Mesenchymal stem cell (in vitro differentiated cells and primary cell): ENCODE results near the gene GALNT12.

Experiments
- DNase-seq: peaks from one replicate; pipeline ENCODE4 v3.0.0-alpha.2; 2013
- H2AFZ ChIP-seq: one replicate; pipeline ENCODE4 v1.6.1; 2013; ENCODE audit warnings: low read depth, mild to moderate bottlenecking, control low read depth, inconsistent platforms, low read length, moderate library complexity
- H2AK5ac ChIP-seq: 2 replicates; pipeline ENCODE4 v1.6.1; 2013; ENCODE audit warnings: low read length, moderate library complexity, mild to moderate bottlenecking, inconsistent platforms; ENCODE audit not compliant: severe bottlenecking
- H2BK120ac ChIP-seq: one replicate; pipeline ENCODE4 v1.6.1; 2013; ENCODE audit warnings: low read depth, mild to moderate bottlenecking, inconsistent platforms, low read length, moderate library complexity
- H2BK12ac ChIP-seq, 2 experiments: one replicate each; pipeline ENCODE4 v1.6.1; 2013; ENCODE audit warnings: inconsistent platforms in 2 of 2, low read length in 2 of 2, mild to moderate bottlenecking in 2 of 2, moderate library complexity in 2 of 2, control low read depth in 1 of 2
- H2BK15ac ChIP-seq: one replicate; pipeline ENCODE4 v1.6.1; 2013; ENCODE audit warnings: mild to moderate bottlenecking, low read depth, inconsistent platforms; ENCODE audit not compliant: poor library complexity, severe bottlenecking
- H2BK5ac ChIP-seq: 2 replicates; pipeline ENCODE4 v1.6.1; 2013; ENCODE audit warnings: low read depth, mild to moderate bottlenecking, low read length, control low read depth, inconsistent platforms; ENCODE audit not compliant: poor library complexity, severe bottlenecking
- H3K14ac ChIP-seq, 2 experiments: one replicate each; pipeline ENCODE4 v1.6.1; 2013; ENCODE audit warnings: inconsistent platforms in 2 of 2, low read length in 2 of 2, control low read depth in 1 of 2, mild to moderate bottlenecking in 1 of 2, moderate library complexity in 1 of 2
- H3K18ac ChIP-seq, 2 experiments: one replicate each; pipeline ENCODE4 v1.6.1; 2013; ENCODE audit warnings: inconsistent platforms in 2 of 2, low read length in 2 of 2, control low read depth in 1 of 2, low read depth in 1 of 2, mild to moderate bottlenecking in 1 of 2
- H3K23ac ChIP-seq, 2 experiments: one replicate each; pipeline ENCODE4 v1.6.1; 2013; ENCODE audit warnings: inconsistent platforms in 2 of 2, low read length in 2 of 2, mild to moderate bottlenecking in 2 of 2, moderate library complexity in 2 of 2, control low read depth in 1 of 2
- H3K27ac ChIP-seq: 2 replicates; pipeline ENCODE4 v1.5.1; 2013; ENCODE audit warnings: mild to moderate bottlenecking, moderate library complexity, low read length, control low read depth, inconsistent platforms; ENCODE audit not compliant: poor library complexity, severe bottlenecking
- H3K27me3 ChIP-seq, 2 experiments: 2 replicates each; pipeline versions ENCODE4 v1.6.1 to v1.7.0; 2013; ENCODE audit warnings: low read length in 2 of 2, mild to moderate bottlenecking in 2 of 2, moderate library complexity in 2 of 2, control low read depth in 1 of 2, inconsistent platforms in 1 of 2; ENCODE audit not compliant: control insufficient read depth in 1 of 2, insufficient read depth in 1 of 2
- H3K36me3 ChIP-seq, 2 experiments: 2 replicates each; pipeline versions ENCODE4 v1.6.1 to v1.7.0; 2013; ENCODE audit warnings: low read length in 2 of 2, control low read depth in 1 of 2, inconsistent platforms in 1 of 2, low read depth in 1 of 2, mild to moderate bottlenecking in 1 of 2; ENCODE audit not compliant: insufficient read depth in 2 of 2, control insufficient read depth in 1 of 2
- H3K4ac ChIP-seq, 2 experiments: one replicate each; pipeline ENCODE4 v1.6.1; 2013; ENCODE audit warnings: inconsistent platforms in 2 of 2, low read length in 2 of 2, mild to moderate bottlenecking in 2 of 2, moderate library complexity in 2 of 2, control low read depth in 1 of 2, low read depth in 1 of 2
- H3K4me1 ChIP-seq: 2 replicates; pipeline ENCODE4 v1.6.1; 2013; ENCODE audit warnings: low read depth, low read length, control low read depth; ENCODE audit not compliant: control insufficient read depth, insufficient read depth
- H3K4me2 ChIP-seq: 2 replicates; pipeline ENCODE4 v1.6.1; 2013; ENCODE audit warnings: low read length, mild to moderate bottlenecking, inconsistent platforms; ENCODE audit not compliant: poor library complexity, severe bottlenecking
- H3K4me3 ChIP-seq, 2 experiments: 2 replicates each; pipeline versions ENCODE4 v1.5.1 to v1.7.0; 2013; ENCODE audit warnings: low read length in 2 of 2, mild to moderate bottlenecking in 2 of 2, control low read depth in 1 of 2, low read depth in 1 of 2; ENCODE audit not compliant: insufficient read depth in 1 of 2
- H3K79me1 ChIP-seq: replicated peaks from 2 replicates; pipeline ENCODE4 v1.6.1; 2013; ENCODE audit warnings: mild to moderate bottlenecking, control low read depth, low read length, inconsistent platforms; ENCODE audit not compliant: poor library complexity, severe bottlenecking
- H3K9ac ChIP-seq: 2 replicates; pipeline ENCODE4 v1.7.0; 2013; ENCODE audit warnings: mild to moderate bottlenecking, low read length, moderate library complexity
- H3K9me3 ChIP-seq: 2 replicates; pipeline ENCODE4 v1.7.0; 2013; ENCODE audit warnings: mild to moderate bottlenecking, low read length; ENCODE audit not compliant: control insufficient read depth
- H4K8ac ChIP-seq: one replicate; pipeline ENCODE4 v1.6.1; 2013; ENCODE audit warnings: inconsistent platforms, mild to moderate bottlenecking, low read length, moderate library complexity
- H4K91ac ChIP-seq: one replicate; pipeline ENCODE4 v1.6.1; 2013; ENCODE audit warnings: mild to moderate bottlenecking, low read length, inconsistent platforms
- WGBS: methylation state at CpG from one replicate; pipeline ENCODE4 v1.1.7; 2013; ENCODE audit warnings: mixed read lengths; 5-methylcytosine and 5-hydroxymethylcytosine counted together

The GALNT12 gene

DNA sequence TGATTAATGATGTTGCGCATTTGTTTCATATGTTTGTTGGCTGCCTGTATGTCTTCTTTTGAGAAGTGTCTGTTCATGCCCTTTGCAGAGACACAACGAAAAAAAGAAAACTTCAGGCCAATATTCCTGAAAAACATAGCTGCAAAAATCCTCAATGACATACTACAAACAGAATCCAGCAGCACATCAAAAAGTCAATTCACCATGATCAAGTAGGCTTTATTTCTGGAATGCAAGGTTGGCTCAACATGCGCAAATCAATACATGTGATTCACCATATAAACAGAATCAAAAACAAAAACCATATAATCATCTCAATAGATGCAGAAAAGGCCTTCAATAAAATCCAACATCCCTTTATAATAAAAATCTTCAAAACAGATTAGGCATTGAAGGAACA is 9.2 kb upstream of the GALNT12 start:
- H3K4me1 ChIP-seq = peaks cover 11% of the 10 kb centered on the region
- no peak overlapping the region for H3K27ac ChIP-seq
- peaks cover 0 to 6% of the 10 kb centered on the region in 2 experiments for H3K27me3 ChIP-seq
- H2AK5ac ChIP-seq = no peak overlapping the region
- no peak overlapping the region for H2BK120ac ChIP-seq
- no peak overlapping the region for H2AFZ ChIP-seq
- no peak overlapping the region for H2BK5ac ChIP-seq
- no peak overlapping the region for H3K4me3 ChIP-seq
- no peak overlapping the region for H3K9ac ChIP-seq
- H2BK15ac ChIP-seq = no peak overlapping the region
- H3K9me3 ChIP-seq = peaks cover 7% of the 10 kb centered on the region
- H4K91ac ChIP-seq = no peak overlapping the region
- no peak overlapping the region for H4K8ac ChIP-seq
- no peak overlapping the region for H3K4ac ChIP-seq
- H3K36me3 ChIP-seq = no peaks in the 10 kb centered on the region
- no peak overlapping the region for H3K4me2 ChIP-seq
- no peak overlapping the region for H3K23ac ChIP-seq
- H2BK12ac ChIP-seq = no peak overlapping the region
- no peak overlapping the region for H3K18ac ChIP-seq
- H3K79me1 ChIP-seq = peaks cover 9% of the 10 kb centered on the region
- 90% methylated on average over 3 of the region's 3 CpGs for WGBS
- no peak for DNase-seq
- no peak overlapping the region for H3K14ac ChIP-seq

DNA sequence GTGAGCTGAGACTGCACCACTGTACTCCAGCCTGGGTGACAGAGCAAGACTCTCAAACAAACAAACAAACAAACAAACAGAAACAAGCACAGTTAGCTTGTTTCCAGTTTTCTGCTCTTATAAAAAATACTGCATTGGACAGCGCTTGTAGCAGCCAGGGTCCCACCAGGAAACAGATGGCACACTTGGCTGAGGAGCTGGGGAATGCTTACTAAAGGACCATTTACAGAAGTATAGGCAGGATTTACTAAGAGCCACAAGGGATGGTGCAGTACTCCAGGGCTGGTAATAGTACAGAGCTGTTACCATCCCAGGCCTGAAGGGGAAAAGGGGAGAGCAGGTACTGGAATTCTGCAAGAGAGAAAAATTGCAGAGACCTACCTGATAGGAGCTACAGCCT is 5.9 kb upstream of the GALNT12 start:
- H3K4me1 ChIP-seq = peaks cover 3% of the 10 kb centered on the region
- no peak overlapping the region for H3K4me3 ChIP-seq
- no peak overlapping the region for H4K8ac ChIP-seq
- no peak overlapping the region for H2AFZ ChIP-seq
- no peak for DNase-seq
- no peaks in the 10 kb centered on the region for H3K36me3 ChIP-seq
- WGBS = 96% methylated on average over 1 of the region's 1 CpG
- peaks cover 7% of the 10 kb centered on the region for H3K9me3 ChIP-seq
- H3K9ac ChIP-seq = no peak overlapping the region
- H2BK15ac ChIP-seq = no peak overlapping the region
- no peak overlapping the region for H2BK12ac ChIP-seq
- H3K23ac ChIP-seq = no peak overlapping the region
- H2AK5ac ChIP-seq = no peak overlapping the region
- no peak overlapping the region for H4K91ac ChIP-seq
- no peaks in the 10 kb centered on the region for H3K79me1 ChIP-seq
- no peak overlapping the region for H3K4ac ChIP-seq
- H3K14ac ChIP-seq = no peak overlapping the region
- H3K18ac ChIP-seq = no peak overlapping the region
- no peak overlapping the region for H3K27ac ChIP-seq
- no peak overlapping the region for H2BK5ac ChIP-seq
- no peak overlapping the region for H3K4me2 ChIP-seq
- peaks cover 0 to 21% of the 10 kb centered on the region in 2 experiments for H3K27me3 ChIP-seq
- H2BK120ac ChIP-seq = no peak overlapping the region

DNA sequence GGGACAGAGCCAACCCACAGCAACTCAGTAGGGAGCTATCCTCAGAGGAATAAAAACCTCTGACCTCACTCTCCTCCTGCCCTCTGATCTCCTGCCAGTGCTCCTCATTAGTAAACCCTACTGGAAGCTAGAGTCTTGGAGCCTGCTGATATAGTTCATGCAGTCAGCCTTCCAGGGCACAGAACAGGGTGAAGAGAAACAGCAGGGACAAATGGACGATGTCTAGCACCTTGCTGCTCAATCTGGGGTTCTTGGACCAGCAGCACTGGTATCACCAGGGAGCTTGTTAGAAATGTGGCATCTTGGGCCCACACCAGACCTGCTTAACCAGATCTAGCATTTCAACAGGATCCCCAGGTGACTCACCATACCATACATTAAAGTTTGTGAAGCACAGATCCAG is 5.5 kb upstream of the GALNT12 start:
- no peak overlapping the region for H3K4me2 ChIP-seq
- H3K4ac ChIP-seq = no peak overlapping the region
- no peaks in the 10 kb centered on the region for H3K4me1 ChIP-seq
- no peak overlapping the region for H2AK5ac ChIP-seq
- H3K18ac ChIP-seq = no peak overlapping the region
- no peak overlapping the region for H3K9ac ChIP-seq
- no peak overlapping the region for H2AFZ ChIP-seq
- no peak overlapping the region for H3K23ac ChIP-seq
- H3K14ac ChIP-seq = no peak overlapping the region
- H3K79me1 ChIP-seq = no peaks in the 10 kb centered on the region
- H2BK5ac ChIP-seq = no peak overlapping the region
- peaks cover 0 to 21% of the 10 kb centered on the region in 2 experiments for H3K27me3 ChIP-seq
- no peaks in the 10 kb centered on the region for H3K36me3 ChIP-seq
- no peak overlapping the region for H3K27ac ChIP-seq
- no peak overlapping the region for H2BK12ac ChIP-seq
- no peak overlapping the region for H3K4me3 ChIP-seq
- H4K91ac ChIP-seq = no peak overlapping the region
- WGBS = 90% methylated on average over 1 of the region's 1 CpG
- no peak overlapping the region for H2BK15ac ChIP-seq
- no peak for DNase-seq
- no peak overlapping the region for H2BK120ac ChIP-seq
- H3K9me3 ChIP-seq = peaks cover 7% of the 10 kb centered on the region
- H4K8ac ChIP-seq = no peak overlapping the region

DNA sequence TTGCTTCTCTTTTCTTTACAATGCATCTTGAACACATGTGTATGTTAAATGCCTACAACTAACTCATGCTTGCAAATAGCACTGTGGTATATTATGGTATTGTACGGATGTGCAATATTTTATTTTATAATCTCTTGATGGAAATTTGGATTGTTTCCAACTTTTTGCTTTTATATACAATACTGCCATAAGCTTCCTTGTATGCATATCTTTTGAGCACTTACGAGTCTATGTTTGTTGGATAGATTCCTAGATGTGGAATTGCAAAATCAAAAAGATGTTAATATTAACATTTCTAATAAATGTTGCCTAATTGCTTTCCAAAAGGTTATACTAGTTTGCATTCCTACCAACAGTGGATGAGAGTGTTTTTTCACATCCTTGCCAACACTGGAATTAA is 3.4 kb upstream of the GALNT12 start:
- Histone ChIP-seq H3K27me3 (peaks cover 0 to 33% of the 10 kb centered on the region in 2 experiments), H3K9ac (no peak overlapping the region), H3K9me3 (peaks cover under 1% of the 10 kb centered on the region), H3K4me3 (no peak overlapping the region), H3K36me3 (no peaks in the 10 kb centered on the region), H3K4ac (no peak overlapping the region), H3K4me1 (peaks cover 8% of the 10 kb centered on the region), H3K23ac (no peak overlapping the region), H3K18ac (no peak overlapping the region), H2BK15ac (no peak overlapping the region), H3K79me1 (no peaks in the 10 kb centered on the region), H4K91ac (no peak overlapping the region), H2AK5ac (no peak overlapping the region), H3K27ac (no peak overlapping the region), H2AFZ (no peak overlapping the region), H2BK12ac (no peak overlapping the region), H4K8ac (no peak overlapping the region), H3K14ac (no peak overlapping the region), H2BK5ac (no peak overlapping the region), H3K4me2 (no peak overlapping the region), H2BK120ac (no peak overlapping the region)
- WGBS = no CpG with 5 or more reads among the region's 2 CpGs
- DNase-seq = no peak
